Transverse colon (tissue), 4 donors: ENCODE measurements around the gene JMJD6. TPM values are rescaled to one million over a fixed set of nuclear protein-coding genes. Genes with fewer than 3 reads are reported as not detected.
"Not testable (repeated sequence)": the region's sequence is repeated elsewhere in the genome, so short reads cannot be mapped to it uniquely, and the experiment has no call there.

Experiments used
- DNase-seq: peaks from one replicate; pipeline ENCODE4 v3.0.0-alpha.2; 2019
- H3K27ac ChIP-seq, 4 donors: fragments of 200-600 bp; sonication (generic); 2 replicates each; pipeline ENCODE4 v1.5.1; 2016 to 2018; ENCODE audit warnings: inconsistent platforms in 4 of 4
- H3K27me3 ChIP-seq: fragments of 200-600 bp; sonication (generic); 2 replicates; pipeline ENCODE4 v1.5.1; 2017; ENCODE audit warnings: inconsistent platforms
- H3K36me3 ChIP-seq, 4 donors: fragments of 200-600 bp; sonication (generic); 2 replicates each; pipeline ENCODE4 v1.5.1; 2017 to 2019; ENCODE audit warnings: inconsistent platforms in 4 of 4
- H3K4me1 ChIP-seq, 4 donors: fragments of 200-600 bp; sonication (generic); 2 replicates each; pipeline ENCODE4 v1.5.1; 2017 to 2020; ENCODE audit warnings: inconsistent platforms in 4 of 4
- H3K4me3 ChIP-seq, 4 donors: fragments of 200-600 bp; sonication (generic); 1 replicate in 1 of 4; 2 replicates in 3 of 4; pipeline versions ENCODE4 v1.5.1 to v1.6.1; 2017 to 2019; ENCODE audit warnings: inconsistent platforms in 4 of 4
- H3K9me3 ChIP-seq, 2 donors: fragments of 200-600 bp; sonication (generic); 2 replicates each; pipeline ENCODE4 v1.5.1; 2017 to 2019; ENCODE audit warnings: inconsistent platforms in 2 of 2
- EP300 ChIP-seq: sonication (generic); formaldehyde crosslinking; IDR thresholded peaks from one replicate; pipeline ENCODE4 v1.6.1; 2017; ENCODE audit warnings: antibody characterized with exemption, low read depth
- POLR2A ChIP-seq: fragments of 450-650 bp; IDR thresholded peaks from one replicate; pipeline ENCODE4 v1.6.1; 2016; ENCODE audit warnings: antibody characterized with exemption, mild to moderate bottlenecking, moderate library complexity
- POLR2AphosphoS5 ChIP-seq, 3 donors: sonication (generic); formaldehyde crosslinking; IDR thresholded peaks; one replicate each; pipeline ENCODE4 v1.6.1; 2016; ENCODE audit warnings: antibody characterized with exemption in 3 of 3
- WGBS, 2 donors: methylation state at CpG; one replicate each; pipeline ENCODE4 v1.1.5; 2018; ENCODE audit warnings: low coverage in 1 of 2; 5-methylcytosine and 5-hydroxymethylcytosine counted together
- in situ Hi-C, 4 donors: fragments of 200-750 bp; cut with MboI; loops; one replicate each; pipeline versions ENCODE4 v1.15.0 to v1.15.1; 2017; ENCODE audit warnings: low sequenced_read_pairs in 3 of 4, low pct_ligation_motif_present in 1 of 4, low pct_unique_long_range_greater_than_20kb in 1 of 4
- intact Hi-C: fragments of 100-400 bp; cut with DNase I; formaldehyde crosslinking; loops from one replicate; pipeline ENCODE4 v1.15.1; 2023; ENCODE audit warnings: low total_unique reads
- total RNA-seq, 4 donors: library from RNA; depleted of rRNA; stranded (reverse); fragments of >200 nt; gene quantifications; one replicate each; pipeline ENCODE4 v1.1.0, GENCODE V29; 2016
- TF ChIP-seq, protein P1 (sequence below), 5 experiments: fragments of 200-600 bp in 3 of 5; fragments of 450-650 bp in 2 of 5; sonication (generic) in 3 of 5; IDR thresholded peaks; 1 replicate in 2 of 5; 2 replicates in 3 of 5; pipeline ENCODE4 v1.5.1; 2016 to 2017; ENCODE audit warnings: antibody characterized with exemption in 5 of 5, inconsistent platforms in 3 of 5, mild to moderate bottlenecking in 2 of 5, moderate library complexity in 1 of 5

JMJD6 gene
- total RNA-seq, 4 donors from 2014 or later = 25.4 to 58.4 (median 26.9) TPM

GRCh38 chr17:76701471-76701967 is 24.9 kb downstream of the JMJD6 start:
- WGBS, 2 donors = 73 to 100% methylated on average over 1 to 11 of the region's 11 CpGs
- no peaks in the 10 kb centered on the region for H3K27me3 ChIP-seq
- H3K27ac ChIP-seq = peak overlapping the region; percentile 76 to 92 (median 86)
- H3K36me3 ChIP-seq = no peaks in the 10 kb centered on the region
- peaks cover 23 to 64% (median 33%) of the 10 kb centered on the region in 4 donors for H3K4me1 ChIP-seq
- H3K9me3 ChIP-seq = no peaks in the 10 kb centered on the region
- TF ChIP-seq EP300 = no peak
- TF ChIP-seq POLR2AphosphoS5 (IDR thresholded peaks at IDR 0.05) = no peak
- TF ChIP-seq, protein P1, sequence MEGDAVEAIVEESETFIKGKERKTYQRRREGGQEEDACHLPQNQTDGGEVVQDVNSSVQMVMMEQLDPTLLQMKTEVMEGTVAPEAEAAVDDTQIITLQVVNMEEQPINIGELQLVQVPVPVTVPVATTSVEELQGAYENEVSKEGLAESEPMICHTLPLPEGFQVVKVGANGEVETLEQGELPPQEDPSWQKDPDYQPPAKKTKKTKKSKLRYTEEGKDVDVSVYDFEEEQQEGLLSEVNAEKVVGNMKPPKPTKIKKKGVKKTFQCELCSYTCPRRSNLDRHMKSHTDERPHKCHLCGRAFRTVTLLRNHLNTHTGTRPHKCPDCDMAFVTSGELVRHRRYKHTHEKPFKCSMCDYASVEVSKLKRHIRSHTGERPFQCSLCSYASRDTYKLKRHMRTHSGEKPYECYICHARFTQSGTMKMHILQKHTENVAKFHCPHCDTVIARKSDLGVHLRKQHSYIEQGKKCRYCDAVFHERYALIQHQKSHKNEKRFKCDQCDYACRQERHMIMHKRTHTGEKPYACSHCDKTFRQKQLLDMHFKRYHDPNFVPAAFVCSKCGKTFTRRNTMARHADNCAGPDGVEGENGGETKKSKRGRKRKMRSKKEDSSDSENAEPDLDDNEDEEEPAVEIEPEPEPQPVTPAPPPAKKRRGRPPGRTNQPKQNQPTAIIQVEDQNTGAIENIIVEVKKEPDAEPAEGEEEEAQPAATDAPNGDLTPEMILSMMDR (IDR thresholded peaks at IDR 0.05) = no peak
- no peak for TF ChIP-seq POLR2A
- in situ Hi-C loops = loop anchor here in 1 of 4 donors (25.0 kb wide), 1 partner anchor 164 kb away; the partner anchor contains the start of genes CYGB and PRCD
- DNase-seq = no peak
- intact Hi-C loops = no loop called here
- H3K4me3 ChIP-seq = no peak overlapping the region

- intact Hi-C loops = no loop called here
- no peaks in the 10 kb centered on the region for H3K9me3 ChIP-seq
- 70% methylated on average over 33 of the region's 33 CpGs; no CpG with 5 or more reads in 1 of the 2 donors for WGBS, 2 donors
- H3K36me3 ChIP-seq = no peaks in the 10 kb centered on the region
- DNase-seq = peak; percentile 43
- H3K4me1 ChIP-seq = peaks cover 23 to 71% (median 34%) of the 10 kb centered on the region in 4 donors
- TF ChIP-seq POLR2AphosphoS5 (IDR thresholded peaks at IDR 0.05) = peak; percentile 17 to 65 (median 36)
- TF ChIP-seq POLR2A = no peak
- H3K27ac ChIP-seq = peak overlapping the region; percentile 76 to 92 (median 86)
- peak overlapping the region in 1 of 4 donors; percentile 22 for H3K4me3 ChIP-seq
- in situ Hi-C loops = loop anchor here in 1 of 4 donors (25.0 kb wide), 1 partner anchor 164 kb away; the partner anchor contains the start of genes CYGB and PRCD
- H3K27me3 ChIP-seq = no peaks in the 10 kb centered on the region
Measured at GRCh38 chr17:76700617-76701470, 25.6 kb downstream of the JMJD6 start.

DNA sequence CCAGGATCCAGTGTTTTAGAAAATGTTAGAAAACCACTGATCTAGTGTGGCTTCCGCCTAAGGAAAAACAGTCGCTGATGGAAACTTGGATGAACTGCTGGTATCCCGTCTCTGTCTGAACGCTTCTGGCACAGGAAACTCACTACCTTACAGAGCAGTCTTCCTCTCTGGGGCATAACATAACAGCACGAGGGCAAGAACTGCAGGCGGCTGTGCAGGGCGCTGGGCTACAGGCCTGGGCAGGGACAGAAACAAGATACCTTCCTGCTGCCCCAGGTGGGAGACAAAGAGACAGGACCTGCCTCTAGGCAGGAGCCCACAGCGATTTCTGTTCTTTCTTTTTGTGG is 26.2 kb downstream of the JMJD6 start:
- DNase-seq = no peak
- Histone ChIP-seq H3K9me3 (no peaks in the 10 kb centered on the region), H3K4me1 (peaks cover 27 to 77% (median 37%) of the 10 kb centered on the region in 4 donors), H3K27me3 (no peaks in the 10 kb centered on the region), H3K4me3 (no peak overlapping the region), H3K36me3 (no peaks in the 10 kb centered on the region), H3K27ac (peak overlapping the region; percentile 76 to 92 (median 86))
- in situ Hi-C loops (loop anchor here in 1 of 4 donors (25.0 kb wide), 1 partner anchor 163 kb away; the partner anchor contains the start of genes CYGB and PRCD), intact Hi-C loops (no loop called here)
- TF ChIP-seq POLR2A (no peak), POLR2AphosphoS5 (IDR thresholded peaks at IDR 0.05) (no peak), EP300 (no peak)
- TF ChIP-seq, protein P1 (IDR thresholded peaks at IDR 0.05) = no peak
- WGBS, 2 donors = 59% methylated on average over 8 of the region's 8 CpGs; no CpG with 5 or more reads in 1 of the 2 donors

- H3K4me3 ChIP-seq, intact Hi-C loops, DNase-seq, H3K36me3 ChIP-seq, H3K9me3 ChIP-seq, H3K27me3 ChIP-seq, in situ Hi-C loops: not testable (repeated sequence)
- peaks cover 27 to 82% (median 41%) of the 10 kb centered on the region in 4 donors for H3K4me1 ChIP-seq
- H3K27ac ChIP-seq = peak overlapping the region; percentile 76 to 92 (median 86)
- 99% methylated on average over 7 of the region's 7 CpGs; no CpG with 5 or more reads in 1 of the 2 donors for WGBS, 2 donors
Measured at GRCh38 chr17:76698466-76698977, 27.9 kb downstream of the JMJD6 start.
